Activated naive CD8-positive, alpha-beta T cell treated with anti-CD3 and anti-CD28 coated beads, Interleukin-2, amount 50 U/mL, for 16 hours (primary cell): ENCODE results near the gene PCDH10.

ENCODE experiments used
- DNase-seq: peaks from one replicate; pipeline ENCODE4 v3.0.0-alpha.2; 2020; ENCODE audit warnings: low read depth, low spot score

Gene PCDH10

GRCh38 chr4:133150486-133151340, 1.6 kb downstream of the PCDH10 start:
- no peak for DNase-seq

GRCh38 chr4:133151341-133151690, 2.2 kb downstream of the PCDH10 start:
- DNase-seq: no peak

- DNase-seq: no peak
Measured at GRCh38 chr4:133151691-133152329, 2.7 kb downstream of the PCDH10 start.

- no peak for DNase-seq
Measured at GRCh38 chr4:133152330-133152821, 3.3 kb downstream of the PCDH10 start.

- DNase-seq: no peak
Measured at GRCh38 chr4:133152831-133153481, 3.9 kb downstream of the PCDH10 start.

GRCh38 chr4:133154725-133155124, 5.6 kb downstream of the PCDH10 start:
- DNase-seq: no peak

GRCh38 chr4:133156096-133156495, 7.0 kb downstream of the PCDH10 start:
- DNase-seq: no peak

- DNase-seq: no peak
Measured at GRCh38 chr4:133156556-133156955, 7.5 kb downstream of the PCDH10 start.

GRCh38 chr4:133157460-133158160, 8.5 kb downstream of the PCDH10 start:
- DNase-seq: no peak

GRCh38 chr4:133160853-133161252, 11.8 kb downstream of the PCDH10 start:
- no peak for DNase-seq

GRCh38 chr4:133161570-133162295, 12.6 kb downstream of the PCDH10 start:
- DNase-seq: no peak

GRCh38 chr4:133162941-133163340, 13.8 kb downstream of the PCDH10 start:
- no peak for DNase-seq

- DNase-seq: no peak
Measured at GRCh38 chr4:133178956-133179355, 29.9 kb downstream of the PCDH10 start.

- no peak for DNase-seq
Measured at GRCh38 chr4:133186210-133186609, 37.1 kb downstream of the PCDH10 start.

GRCh38 chr4:133186845-133187244, 37.8 kb downstream of the PCDH10 start:
- DNase-seq: no peak

- no peak for DNase-seq
Measured at GRCh38 chr4:133188433-133189146, 39.5 kb downstream of the PCDH10 start.

GRCh38 chr4:133189147-133189517, 40.0 kb downstream of the PCDH10 start:
- DNase-seq: no peak

- no peak for DNase-seq
Measured at GRCh38 chr4:133190098-133190497, 41.0 kb downstream of the PCDH10 start.

- DNase-seq: no peak
Measured at GRCh38 chr4:133208694-133209285, 59.7 kb downstream of the PCDH10 start.

- DNase-seq: no peak
Measured at GRCh38 chr4:133233922-133234321, 84.8 kb downstream of the PCDH10 start.
